SU-DHL-6 (cell line): ENCODE results near the gene ERICH2.

ENCODE experiments used
- H2AFZ ChIP-seq: fragments of 200-600 bp; sonication (generic); 2 replicates; pipeline ENCODE4 v1.6.1; 2014; ENCODE audit warnings: low read depth, mild to moderate bottlenecking, moderate library complexity, mixed read lengths, antibody characterized with exemption, low read length; ENCODE audit not compliant: severe bottlenecking
- H3F3A ChIP-seq: fragments of 200-600 bp; shearing (Covaris generic); 2 replicates; pipeline ENCODE4 v1.6.0; 2016; ENCODE audit warnings: antibody characterized with exemption, mild to moderate bottlenecking; ENCODE audit not compliant: insufficient read depth
- H3K27ac ChIP-seq: fragments of 200-600 bp; sonication (generic); 2 replicates; pipeline ENCODE4 v1.5.1; 2016; ENCODE audit warnings: low read depth, mild to moderate bottlenecking, low read length, moderate library complexity, mixed read lengths
- H3K27me3 ChIP-seq: fragments of 200-600 bp; sonication (generic), shearing (Covaris generic); 2 replicates; pipeline ENCODE4 v1.6.0; 2014; ENCODE audit warnings: mild to moderate bottlenecking, low read length
- H3K36me3 ChIP-seq: fragments of 200-600 bp; sonication (generic); 2 replicates; pipeline ENCODE4 v1.6.1; 2014; ENCODE audit warnings: mild to moderate bottlenecking, low read length, mixed read lengths
- H3K4me2 ChIP-seq: fragments of 300-600, 200-600 bp; shearing (Covaris generic), sonication (generic); 2 replicates; pipeline ENCODE4 v1.6.0; 2014; ENCODE audit warnings: low read length, low read depth, mild to moderate bottlenecking; ENCODE audit not compliant: poor library complexity, severe bottlenecking
- H3K4me3 ChIP-seq: fragments of 200-600 bp; sonication (generic); 2 replicates; pipeline ENCODE4 v1.5.1; 2014; ENCODE audit warnings: antibody characterized with exemption, low read length, mild to moderate bottlenecking, mixed read lengths; ENCODE audit not compliant: insufficient read depth, poor library complexity, severe bottlenecking
- H3K79me2 ChIP-seq: fragments of 200-600 bp; sonication (generic); 2 replicates; pipeline ENCODE4 v1.6.1; 2014; ENCODE audit warnings: mild to moderate bottlenecking, low read length, moderate library complexity; ENCODE audit not compliant: insufficient read depth
- H3K9ac ChIP-seq: fragments of 200-600 bp; sonication (generic); 2 replicates; pipeline ENCODE4 v1.7.0; 2014; ENCODE audit warnings: mild to moderate bottlenecking, low read length
- H3K9me2 ChIP-seq: fragments of 200-600 bp; sonication (generic); replicated peaks from 2 replicates; pipeline ENCODE4 v1.6.1; 2014; ENCODE audit warnings: low read length; ENCODE audit not compliant: insufficient read depth
- H3K9me3 ChIP-seq: fragments of 200-600 bp; sonication (generic); 2 replicates; pipeline ENCODE4 v1.6.1; 2014; ENCODE audit warnings: low read length, mixed read lengths; ENCODE audit not compliant: insufficient read depth
- H4K20me1 ChIP-seq: fragments of 200-600 bp; sonication (generic); 2 replicates; pipeline ENCODE4 v1.6.1; 2014; ENCODE audit warnings: low read depth, mild to moderate bottlenecking, antibody characterized with exemption, low read length, moderate library complexity, mixed read lengths
- EZH2phosphoT487 ChIP-seq: fragments of 200-600 bp; sonication (generic), shearing (Covaris generic); conservative IDR thresholded peaks from 2 replicates; pipeline ENCODE4 v1.6.1; 2018; ENCODE audit warnings: mild to moderate bottlenecking, antibody characterized with exemption, low read length, moderate library complexity, mixed read lengths
- TF ChIP-seq, protein P1 (sequence below): fragments of 200-600 bp; sonication (generic); IDR thresholded peaks from one replicate; pipeline ENCODE4 v1.5.1; 2017; ENCODE audit warnings: antibody characterized with exemption, mild to moderate bottlenecking, low read length, moderate library complexity; ENCODE audit not compliant: insufficient read depth, poor library complexity, severe bottlenecking

The ERICH2 gene

DNA sequence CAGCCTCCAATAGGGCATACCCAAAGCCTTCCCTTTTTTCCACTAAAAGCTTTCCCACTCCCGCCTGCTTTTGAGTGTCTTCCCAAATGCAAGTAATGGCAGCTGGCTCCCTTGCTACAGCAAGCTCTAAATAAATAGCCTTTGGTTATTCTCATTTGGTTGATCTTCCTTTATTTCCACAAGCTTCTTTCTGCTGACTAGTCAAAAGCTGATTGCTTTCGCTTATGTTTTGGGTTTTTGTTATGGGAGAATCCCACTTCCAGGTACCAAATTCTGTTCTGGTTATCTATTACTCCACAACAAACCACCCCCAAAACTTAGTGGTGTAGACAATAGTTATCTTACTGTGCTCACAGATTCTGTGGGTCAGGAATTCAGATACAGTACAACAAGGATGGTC lies 32.8 kb upstream of the ERICH2 start:
- Histone ChIP-seq H3K9me2 (no peaks in the 10 kb centered on the region), H3K79me2 (no peaks in the 10 kb centered on the region), H3K27ac (no peak overlapping the region), H3K9me3 (no peaks in the 10 kb centered on the region), H3K27me3 (no peaks in the 10 kb centered on the region), H3K36me3 (no peaks in the 10 kb centered on the region), H2AFZ (no peak overlapping the region), H3K4me3 (no peak overlapping the region), H3F3A (no peaks in the 10 kb centered on the region), H3K9ac (no peak overlapping the region), H4K20me1 (no peaks in the 10 kb centered on the region), H3K4me2 (no peak overlapping the region)
- TF ChIP-seq, protein P1, sequence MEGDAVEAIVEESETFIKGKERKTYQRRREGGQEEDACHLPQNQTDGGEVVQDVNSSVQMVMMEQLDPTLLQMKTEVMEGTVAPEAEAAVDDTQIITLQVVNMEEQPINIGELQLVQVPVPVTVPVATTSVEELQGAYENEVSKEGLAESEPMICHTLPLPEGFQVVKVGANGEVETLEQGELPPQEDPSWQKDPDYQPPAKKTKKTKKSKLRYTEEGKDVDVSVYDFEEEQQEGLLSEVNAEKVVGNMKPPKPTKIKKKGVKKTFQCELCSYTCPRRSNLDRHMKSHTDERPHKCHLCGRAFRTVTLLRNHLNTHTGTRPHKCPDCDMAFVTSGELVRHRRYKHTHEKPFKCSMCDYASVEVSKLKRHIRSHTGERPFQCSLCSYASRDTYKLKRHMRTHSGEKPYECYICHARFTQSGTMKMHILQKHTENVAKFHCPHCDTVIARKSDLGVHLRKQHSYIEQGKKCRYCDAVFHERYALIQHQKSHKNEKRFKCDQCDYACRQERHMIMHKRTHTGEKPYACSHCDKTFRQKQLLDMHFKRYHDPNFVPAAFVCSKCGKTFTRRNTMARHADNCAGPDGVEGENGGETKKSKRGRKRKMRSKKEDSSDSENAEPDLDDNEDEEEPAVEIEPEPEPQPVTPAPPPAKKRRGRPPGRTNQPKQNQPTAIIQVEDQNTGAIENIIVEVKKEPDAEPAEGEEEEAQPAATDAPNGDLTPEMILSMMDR, result no peak
- no peak for TF ChIP-seq EZH2phosphoT487

DNA sequence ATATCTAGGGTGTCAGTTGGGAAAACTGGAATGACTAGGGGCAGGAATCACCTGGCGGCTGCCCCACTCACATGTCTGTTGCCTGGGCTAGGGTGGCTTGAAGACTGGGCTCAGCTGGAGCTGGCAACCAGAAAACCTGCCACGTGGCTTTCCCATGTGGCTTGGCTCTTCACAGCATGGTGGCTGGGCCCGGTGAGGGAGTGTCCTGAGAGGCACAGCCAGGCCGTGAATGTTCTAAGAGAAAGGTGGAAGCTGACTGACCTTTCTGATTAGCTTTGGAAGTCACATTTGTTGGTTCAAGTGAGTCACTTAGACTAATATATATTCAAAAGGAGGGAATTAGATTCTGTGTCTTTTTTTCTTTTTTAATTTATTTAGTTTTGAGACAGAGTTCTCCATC lies 32.4 kb upstream of the ERICH2 start:
- H3K9me2 ChIP-seq, result no peaks in the 10 kb centered on the region
- H3K79me2 ChIP-seq, result no peaks in the 10 kb centered on the region
- H3K27ac ChIP-seq, result no peak overlapping the region
- H3K36me3 ChIP-seq, result no peaks in the 10 kb centered on the region
- TF ChIP-seq, protein P1, result no peak
- no peak for TF ChIP-seq EZH2phosphoT487
- H2AFZ ChIP-seq, result no peak overlapping the region
- H4K20me1 ChIP-seq, result no peaks in the 10 kb centered on the region
- no peaks in the 10 kb centered on the region for H3K27me3 ChIP-seq
- H3K4me3 ChIP-seq, result no peak overlapping the region
- no peak overlapping the region for H3K4me2 ChIP-seq
- H3F3A ChIP-seq, result no peaks in the 10 kb centered on the region
- no peak overlapping the region for H3K9ac ChIP-seq
- no peaks in the 10 kb centered on the region for H3K9me3 ChIP-seq

DNA sequence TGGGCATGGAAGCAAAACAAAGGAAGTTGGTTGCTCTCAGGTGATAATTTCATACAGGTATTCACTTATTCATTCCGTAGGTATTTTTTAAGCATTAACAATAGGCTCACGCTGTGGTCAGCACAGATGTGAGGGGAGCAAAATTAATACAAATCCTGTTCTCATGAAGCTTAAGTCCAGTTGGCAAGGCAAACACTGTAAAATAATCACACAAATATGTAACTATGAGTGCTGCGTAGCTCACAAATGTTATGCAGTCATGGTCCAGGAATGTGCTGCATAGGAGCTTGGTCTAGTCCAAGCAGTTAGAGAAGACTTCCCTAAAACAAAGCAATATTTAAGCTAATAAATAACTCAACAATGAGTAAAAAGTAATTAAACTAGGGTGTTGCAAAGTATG lies 31.1 kb upstream of the ERICH2 start:
- Histone ChIP-seq H3K4me2 (no peak overlapping the region), H3K27me3 (no peaks in the 10 kb centered on the region), H3K4me3 (no peak overlapping the region), H3K36me3 (no peaks in the 10 kb centered on the region), H3K9me2 (no peaks in the 10 kb centered on the region), H3K9me3 (no peaks in the 10 kb centered on the region), H3K27ac (no peak overlapping the region), H4K20me1 (no peaks in the 10 kb centered on the region), H2AFZ (no peak overlapping the region), H3F3A (no peaks in the 10 kb centered on the region), H3K9ac (no peak overlapping the region), H3K79me2 (no peaks in the 10 kb centered on the region)
- TF ChIP-seq EZH2phosphoT487, result no peak
- TF ChIP-seq, protein P1, result no peak
